Progenitor cell of endocrine pancreas (in vitro differentiated cells): Measurements from ENCODE around the gene KLRC4. TPM values are rescaled to one million over a fixed set of nuclear protein-coding genes. Genes with fewer than 3 reads are reported as not detected.
"Not testable (repeated sequence)": the region's sequence is repeated elsewhere in the genome, so short reads cannot be mapped to it uniquely, and the experiment has no call there.

ENCODE experiments used
- DNase-seq: peaks from one replicate; pipeline ENCODE4 v3.0.0; 2021; ENCODE audit warnings: low spot score; ENCODE audit not compliant: unreplicated experiment
- H3K27ac Mint-ChIP-seq: 2 replicates; pipeline ENCODE4 v1.8.0; 2021; ENCODE audit warnings: mild to moderate bottlenecking, moderate library complexity, mixed read lengths
- H3K27me3 Mint-ChIP-seq: 2 replicates; pipeline ENCODE4 v1.8.0; 2021; ENCODE audit warnings: mixed read lengths
- H3K36me3 Mint-ChIP-seq: 2 replicates; pipeline ENCODE4 v1.8.0; 2022; ENCODE audit warnings: mixed read lengths; ENCODE audit not compliant: insufficient read depth
- H3K4me1 Mint-ChIP-seq: 2 replicates; pipeline ENCODE4 v1.8.0; 2021; ENCODE audit warnings: low read depth, mixed read lengths
- H3K4me3 Mint-ChIP-seq: 2 replicates; pipeline ENCODE4 v1.8.0; 2021; ENCODE audit warnings: low read depth, mild to moderate bottlenecking, moderate library complexity, mixed read lengths
- H3K9me3 Mint-ChIP-seq: 2 replicates; pipeline ENCODE4 v1.8.0; 2021; ENCODE audit warnings: low read depth, mixed read lengths
- CTCF ChIP-seq: fragments of 200-600 bp; sonication (generic); IDR thresholded peaks from one replicate; pipeline ENCODE4 v1.5.0; 2021; ENCODE audit warnings: antibody characterized with exemption, mild to moderate bottlenecking; ENCODE audit not compliant: unreplicated experiment
- total RNA-seq: library from RNA; stranded (reverse); gene quantifications from 2 replicates; pipeline ENCODE4 v1.2.1, GENCODE V29; 2021

Gene KLRC4
- total RNA-seq, 1 donor from 2014 or later = not detected

GRCh38 chr12:10369557-10370415 is 39.8 kb downstream of the KLRC4 start:
- H3K27me3 Mint-ChIP-seq = no peaks in the 10 kb centered on the region
- DNase-seq = no peak
- no peak overlapping the region for H3K4me3 Mint-ChIP-seq
- H3K9me3 Mint-ChIP-seq = peaks cover 15% of the 10 kb centered on the region
- TF ChIP-seq CTCF = no peak
- H3K36me3 Mint-ChIP-seq = peaks cover 67% of the 10 kb centered on the region
- peak overlapping the region; percentile 80 for H3K27ac Mint-ChIP-seq
- H3K4me1 Mint-ChIP-seq = peaks cover 38% of the 10 kb centered on the region

- Mint-ChIP-seq H3K36me3 (peaks cover 55% of the 10 kb centered on the region), H3K27me3 (no peaks in the 10 kb centered on the region), H3K27ac (peak overlapping the region; percentile 45), H3K9me3 (peaks cover 15% of the 10 kb centered on the region), H3K4me1 (peaks cover 38% of the 10 kb centered on the region), H3K4me3 (peak overlapping the region; percentile 38)
- no peak for DNase-seq
- TF ChIP-seq CTCF = no peak
Measured at GRCh38 chr12:10368206-10369171, 41.1 kb downstream of the KLRC4 start.

GRCh38 chr12:10367714-10368113 is 41.8 kb downstream of the KLRC4 start:
- peak overlapping the region; percentile 38 for H3K4me3 Mint-ChIP-seq
- H3K4me1 Mint-ChIP-seq = peaks cover 35% of the 10 kb centered on the region
- H3K36me3 Mint-ChIP-seq = peaks cover 51% of the 10 kb centered on the region
- H3K27ac Mint-ChIP-seq = peak overlapping the region; percentile 39
- H3K9me3 Mint-ChIP-seq = peaks cover 15% of the 10 kb centered on the region
- not testable (repeated sequence) for DNase-seq, H3K27me3 Mint-ChIP-seq

GRCh38 chr12:10366875-10367274 is 42.7 kb downstream of the KLRC4 start:
- H3K36me3 Mint-ChIP-seq = peaks cover 45% of the 10 kb centered on the region
- no peaks in the 10 kb centered on the region for H3K27me3 Mint-ChIP-seq

More at GRCh38 chr12:10366875-10367274, 42.7 kb downstream of the KLRC4 start:
- peaks cover 29% of the 10 kb centered on the region for H3K4me1 Mint-ChIP-seq
- no peak for DNase-seq
- peaks cover 15% of the 10 kb centered on the region for H3K9me3 Mint-ChIP-seq
- peak overlapping the region; percentile 40 for H3K4me3 Mint-ChIP-seq
- peak; percentile 42 for TF ChIP-seq CTCF
- H3K27ac Mint-ChIP-seq = no peak overlapping the region
